Measurements from ENCODE around the gene ATP5F1D. TPM values are rescaled to one million over a fixed set of nuclear protein-coding genes. Genes with fewer than 3 reads are reported as not detected.
"Not testable (repeated sequence)": the region's sequence is repeated elsewhere in the genome, so short reads cannot be mapped to it uniquely, and the experiment has no call there.

Gene ATP5F1D
- total RNA-seq, 1 donor from 2014 or later: 7.1 TPM

DNA sequence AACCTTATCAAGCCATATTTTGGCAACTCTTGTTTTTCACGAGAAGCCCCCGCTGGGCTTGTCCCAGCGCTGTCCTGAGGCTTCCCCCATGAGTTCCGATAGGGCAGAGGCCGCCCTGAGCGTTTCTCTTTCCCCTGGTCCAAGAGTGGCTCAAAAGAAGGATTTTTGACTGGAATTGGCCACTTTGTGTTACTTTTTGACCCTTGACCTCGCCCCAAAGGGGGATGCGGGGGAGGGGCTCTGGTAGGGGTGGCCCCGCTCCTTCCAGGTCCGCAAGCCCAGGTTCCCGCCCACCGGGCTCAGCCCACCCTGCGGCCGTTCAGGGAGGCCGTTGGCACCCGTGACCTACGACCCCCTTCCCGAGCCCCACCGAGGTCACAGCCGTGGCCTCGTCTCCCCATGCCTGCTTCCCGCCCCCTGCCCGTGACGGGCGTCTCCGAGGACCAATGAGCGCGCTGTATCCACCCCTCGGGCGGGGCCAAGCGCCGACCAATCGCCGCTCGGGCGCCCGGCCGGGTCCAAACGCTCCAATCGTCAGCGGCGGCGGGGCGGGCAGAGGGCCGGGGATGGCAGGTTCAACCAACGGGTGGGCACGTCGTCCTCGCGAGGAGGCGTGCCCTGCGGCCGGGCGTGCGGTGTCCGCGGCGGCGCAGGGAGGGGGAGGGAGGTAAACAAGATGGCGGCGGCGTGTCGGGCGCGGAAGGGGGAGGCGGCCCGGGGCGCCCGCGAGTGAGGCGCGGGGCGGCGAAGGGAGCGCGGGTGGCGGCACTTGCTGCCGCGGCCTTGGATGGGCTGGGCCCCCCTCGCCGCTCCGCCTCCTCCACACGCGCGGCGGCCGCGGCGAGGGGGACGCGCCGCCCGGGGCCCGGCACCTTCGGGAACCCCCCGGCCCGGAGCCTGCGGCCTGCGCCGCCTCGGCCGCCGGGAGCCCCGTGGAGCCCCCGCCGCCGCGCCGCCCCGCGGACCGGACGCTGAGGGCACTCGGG is 36.1 kb upstream of the ATP5F1D start, which contains the start of gene STK11:
Gene STK11, plus strand, starts transcription at position 665 of the 986 bp plus-strand sequence. CDS start 1,136 bp downstream, outside the sequence.
- no peak within 1 kb of the TSS for H3K27ac Mint-ChIP-seq
- TF ChIP-seq EZH2phosphoT487 (IDR thresholded peaks at IDR 0.05): no peak
- TF ChIP-seq, protein P1, sequence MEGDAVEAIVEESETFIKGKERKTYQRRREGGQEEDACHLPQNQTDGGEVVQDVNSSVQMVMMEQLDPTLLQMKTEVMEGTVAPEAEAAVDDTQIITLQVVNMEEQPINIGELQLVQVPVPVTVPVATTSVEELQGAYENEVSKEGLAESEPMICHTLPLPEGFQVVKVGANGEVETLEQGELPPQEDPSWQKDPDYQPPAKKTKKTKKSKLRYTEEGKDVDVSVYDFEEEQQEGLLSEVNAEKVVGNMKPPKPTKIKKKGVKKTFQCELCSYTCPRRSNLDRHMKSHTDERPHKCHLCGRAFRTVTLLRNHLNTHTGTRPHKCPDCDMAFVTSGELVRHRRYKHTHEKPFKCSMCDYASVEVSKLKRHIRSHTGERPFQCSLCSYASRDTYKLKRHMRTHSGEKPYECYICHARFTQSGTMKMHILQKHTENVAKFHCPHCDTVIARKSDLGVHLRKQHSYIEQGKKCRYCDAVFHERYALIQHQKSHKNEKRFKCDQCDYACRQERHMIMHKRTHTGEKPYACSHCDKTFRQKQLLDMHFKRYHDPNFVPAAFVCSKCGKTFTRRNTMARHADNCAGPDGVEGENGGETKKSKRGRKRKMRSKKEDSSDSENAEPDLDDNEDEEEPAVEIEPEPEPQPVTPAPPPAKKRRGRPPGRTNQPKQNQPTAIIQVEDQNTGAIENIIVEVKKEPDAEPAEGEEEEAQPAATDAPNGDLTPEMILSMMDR (IDR thresholded peaks at IDR 0.05): no peak
- TF ChIP-seq EZH2 (IDR thresholded peaks at IDR 0.05): no peak
- Histone ChIP-seq H3K9me3 (ENCODE audit: low read depth) (no peaks in the 10 kb centered on the region), H4K20me1 (ENCODE audit: low read depth) (peaks cover 43% of the 10 kb centered on the region), H3K4me3 (peak within 1 kb of the TSS; percentile 82), H3K27me3 (no peaks in the 10 kb centered on the region), H3F3A (ENCODE audit: low read depth) (peaks cover 25% of the 10 kb centered on the region), H3K4me1 (peaks cover 17% of the 10 kb centered on the region), H2AFZ (replicated peaks) (peak within 1 kb of the TSS; percentile 22), H3K9ac (peak within 1 kb of the TSS; percentile 53), H3K36me3 (no peaks in the 10 kb centered on the region), H3K27ac (no peak within 1 kb of the TSS), H3K79me2 (ENCODE audit: low read depth) (peaks cover 43% of the 10 kb centered on the region), H3K4me2 (peak within 1 kb of the TSS; percentile 97)
- peaks cover 6% of the 10 kb centered on the region for H3K27me3 Mint-ChIP-seq (ENCODE audit: insufficient read depth, low read depth)
- peaks cover 23% of the 10 kb centered on the region for H3K4me1 Mint-ChIP-seq
- DNase-seq (ENCODE audit: low spot score): peak; percentile 99
- peaks cover 4% of the 10 kb centered on the region for H3K36me3 Mint-ChIP-seq
- no peaks in the 10 kb centered on the region for H3K9me3 Mint-ChIP-seq
- peak within 1 kb of the TSS; percentile 96 for H3K4me3 Mint-ChIP-seq

DNA sequence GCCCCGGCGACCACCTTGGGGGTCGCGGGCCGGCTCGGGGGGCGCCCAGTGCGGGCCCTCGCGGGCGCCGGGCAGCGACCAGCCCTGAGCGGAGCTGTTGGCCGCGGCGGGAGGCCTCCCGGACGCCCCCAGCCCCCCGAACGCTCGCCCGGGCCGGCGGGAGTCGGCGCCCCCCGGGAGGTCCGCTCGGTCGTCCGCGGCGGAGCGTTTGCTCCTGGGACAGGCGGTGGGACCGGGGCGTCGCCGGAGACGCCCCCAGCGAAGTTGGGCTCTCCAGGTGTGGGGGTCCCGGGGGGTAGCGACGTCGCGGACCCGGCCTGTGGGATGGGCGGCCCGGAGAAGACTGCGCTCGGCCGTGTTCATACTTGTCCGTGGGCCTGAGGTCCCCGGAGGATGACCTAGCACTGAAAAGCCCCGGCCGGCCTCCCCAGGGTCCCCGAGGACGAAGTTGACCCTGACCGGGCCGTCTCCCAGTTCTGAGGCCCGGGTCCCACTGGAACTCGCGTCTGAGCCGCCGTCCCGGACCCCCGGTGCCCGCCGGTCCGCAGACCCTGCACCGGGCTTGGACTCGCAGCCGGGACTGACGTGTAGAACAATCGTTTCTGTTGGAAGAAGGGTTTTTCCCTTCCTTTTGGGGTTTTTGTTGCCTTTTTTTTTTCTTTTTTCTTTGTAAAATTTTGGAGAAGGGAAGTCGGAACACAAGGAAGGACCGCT is 35.2 kb upstream of the ATP5F1D start:
- no peaks in the 10 kb centered on the region for H3K9me3 ChIP-seq (ENCODE audit: low read depth)
- Mint-ChIP-seq H3K4me1 (peaks cover 26% of the 10 kb centered on the region), H3K36me3 (peaks cover 7% of the 10 kb centered on the region), H3K27ac (no peak overlapping the region), H3K9me3 (no peaks in the 10 kb centered on the region), H3K4me3 (peak overlapping the region; percentile 96), H3K27me3 (ENCODE audit: insufficient read depth, low read depth) (peaks cover 6% of the 10 kb centered on the region)
- peaks cover 52% of the 10 kb centered on the region for H4K20me1 ChIP-seq (ENCODE audit: low read depth)
- peak overlapping the region; percentile 97 for H3K4me2 ChIP-seq
- peak overlapping the region; percentile 53 for H3K9ac ChIP-seq
- no peaks in the 10 kb centered on the region for H3K27me3 ChIP-seq
- peaks cover 25% of the 10 kb centered on the region for H3F3A ChIP-seq (ENCODE audit: low read depth)
- no peak overlapping the region for H3K27ac ChIP-seq
- H3K4me3 ChIP-seq: peak overlapping the region; percentile 82
- TF ChIP-seq, protein P1 (IDR thresholded peaks at IDR 0.05): no peak
- TF ChIP-seq EZH2phosphoT487 (IDR thresholded peaks at IDR 0.05) (no peak), EZH2 (IDR thresholded peaks at IDR 0.05) (no peak)
- DNase-seq (ENCODE audit: low spot score): peak; percentile 50
- H3K36me3 ChIP-seq: no peaks in the 10 kb centered on the region
- H3K79me2 ChIP-seq (ENCODE audit: low read depth): peaks cover 52% of the 10 kb centered on the region
- H3K4me1 ChIP-seq: peaks cover 17% of the 10 kb centered on the region
- no peak overlapping the region for H2AFZ ChIP-seq (replicated peaks)

DNA sequence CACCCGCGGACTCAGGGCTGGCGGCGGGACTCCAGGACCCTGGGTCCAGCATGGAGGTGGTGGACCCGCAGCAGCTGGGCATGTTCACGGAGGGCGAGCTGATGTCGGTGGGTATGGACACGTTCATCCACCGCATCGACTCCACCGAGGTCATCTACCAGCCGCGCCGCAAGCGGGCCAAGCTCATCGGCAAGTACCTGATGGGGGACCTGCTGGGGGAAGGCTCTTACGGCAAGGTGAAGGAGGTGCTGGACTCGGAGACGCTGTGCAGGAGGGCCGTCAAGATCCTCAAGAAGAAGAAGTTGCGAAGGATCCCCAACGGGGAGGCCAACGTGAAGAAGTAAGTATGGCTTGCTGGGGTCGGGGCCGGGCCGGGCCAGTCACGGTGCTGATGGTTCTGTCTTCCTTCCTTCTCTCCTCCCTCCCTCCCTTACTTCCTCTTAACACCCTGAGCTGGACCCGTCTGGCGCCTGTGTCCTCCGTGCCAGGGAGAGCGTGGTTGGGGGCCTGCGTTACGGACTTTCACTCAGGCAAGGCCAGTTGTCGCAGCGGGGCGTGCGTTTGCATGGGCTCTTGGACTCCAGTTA is 34.6 kb upstream of the ATP5F1D start:
- Histone ChIP-seq H3K79me2 (ENCODE audit: low read depth) (peaks cover 59% of the 10 kb centered on the region), H3K9me3 (ENCODE audit: low read depth) (no peaks in the 10 kb centered on the region), H2AFZ (replicated peaks) (no peak overlapping the region), H3K4me3 (peak overlapping the region; percentile 82), H4K20me1 (ENCODE audit: low read depth) (peaks cover 59% of the 10 kb centered on the region), H3F3A (ENCODE audit: low read depth) (peaks cover 25% of the 10 kb centered on the region), H3K27me3 (no peaks in the 10 kb centered on the region), H3K9ac (peak overlapping the region; percentile 53), H3K4me1 (peaks cover 17% of the 10 kb centered on the region), H3K36me3 (no peaks in the 10 kb centered on the region), H3K4me2 (peak overlapping the region; percentile 97), H3K27ac (no peak overlapping the region)
- TF ChIP-seq EZH2 (IDR thresholded peaks at IDR 0.05) (no peak), EZH2phosphoT487 (IDR thresholded peaks at IDR 0.05) (no peak)
- TF ChIP-seq, protein P1 (IDR thresholded peaks at IDR 0.05): no peak
- no peak for DNase-seq (ENCODE audit: low spot score)
- Mint-ChIP-seq H3K9me3 (no peaks in the 10 kb centered on the region), H3K4me3 (peak overlapping the region; percentile 96), H3K36me3 (peaks cover 10% of the 10 kb centered on the region), H3K4me1 (peaks cover 29% of the 10 kb centered on the region), H3K27me3 (ENCODE audit: insufficient read depth, low read depth) (peaks cover 6% of the 10 kb centered on the region), H3K27ac (no peak overlapping the region)

DNA sequence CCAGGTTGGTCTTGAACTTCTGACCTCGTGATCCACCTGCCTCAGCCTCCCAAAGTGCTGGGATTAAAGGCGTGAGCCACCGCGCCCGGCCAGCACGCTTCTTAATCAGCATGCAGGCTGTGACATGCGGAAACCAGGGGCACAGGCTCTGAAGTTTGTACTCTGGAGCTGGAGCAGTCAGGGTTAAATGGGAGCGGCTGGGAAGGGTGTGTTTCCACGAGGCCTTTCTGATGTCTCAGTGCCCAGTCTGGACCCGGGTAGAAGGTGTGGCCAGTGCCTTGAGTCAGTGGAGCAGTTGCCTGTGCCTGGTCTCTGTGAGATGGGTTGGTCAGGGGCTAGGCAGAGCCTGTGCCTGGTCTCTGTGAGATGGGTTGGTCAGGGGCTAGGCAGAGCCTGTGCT is 32.7 kb upstream of the ATP5F1D start:
- not testable (repeated sequence) for H3K4me3 ChIP-seq; H3K9me3 Mint-ChIP-seq; H3K4me2 ChIP-seq; H2AFZ ChIP-seq (replicated peaks); DNase-seq (ENCODE audit: low spot score); H3K27ac Mint-ChIP-seq; H3K27ac ChIP-seq; H3K9ac ChIP-seq; H3K4me3 Mint-ChIP-seq; H3K36me3 ChIP-seq; H3K27me3 Mint-ChIP-seq (ENCODE audit: insufficient read depth, low read depth); H3K9me3 ChIP-seq (ENCODE audit: low read depth); H3K27me3 ChIP-seq
- Histone ChIP-seq H4K20me1 (ENCODE audit: low read depth) (peaks cover 75% of the 10 kb centered on the region), H3K79me2 (ENCODE audit: low read depth) (peaks cover 78% of the 10 kb centered on the region), H3F3A (ENCODE audit: low read depth) (peaks cover 25% of the 10 kb centered on the region), H3K4me1 (peaks cover 17% of the 10 kb centered on the region)
- Mint-ChIP-seq H3K36me3 (peaks cover 14% of the 10 kb centered on the region), H3K4me1 (peaks cover 31% of the 10 kb centered on the region)

All from neural progenitor cell (in vitro differentiated cells).